Measurements from ENCODE around the gene CLSTN2. TPM values are rescaled to one million over a fixed set of nuclear protein-coding genes. Genes with fewer than 3 reads are reported as not detected.

Gene CLSTN2
- polyA plus RNA-seq, 4 donors: under 0.01 to 1.2 (median 0.84) TPM; not detected in 1

DNA sequence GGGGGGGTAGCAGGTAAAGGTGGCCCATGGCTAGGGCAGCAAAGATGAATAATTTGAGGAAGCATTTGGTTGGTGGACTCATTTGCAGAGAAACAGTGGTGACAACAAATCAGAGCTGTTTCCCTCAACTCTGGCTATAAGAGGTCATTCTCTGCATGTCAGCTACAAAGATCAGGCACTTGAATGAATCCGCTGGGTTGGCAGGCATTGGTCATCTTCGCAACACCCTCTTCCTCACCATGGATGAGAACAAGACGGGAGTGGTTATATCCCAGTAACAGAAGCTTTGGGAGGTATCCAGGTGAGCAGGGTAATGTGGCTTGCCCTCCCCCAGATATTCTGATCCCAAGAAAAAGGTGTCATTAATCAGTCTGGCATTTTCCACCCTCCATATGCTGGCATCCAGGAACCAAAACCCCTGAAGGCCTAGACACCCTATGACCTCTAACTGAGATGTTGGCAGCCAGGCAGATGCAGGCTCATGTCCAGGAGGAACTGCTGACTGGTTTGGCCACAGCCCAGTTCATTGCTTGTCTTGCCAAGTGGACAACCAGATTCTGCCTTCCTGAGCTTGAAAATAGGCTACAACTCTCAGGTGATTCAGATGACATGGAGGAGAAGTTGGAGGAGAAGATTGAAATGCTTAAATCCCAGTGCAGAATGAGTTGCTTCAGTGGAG is 634.0 kb downstream of the CLSTN2 start:
- H3K27ac ChIP-seq (ENCODE audit: low read depth in 1 of 3, low read length in 2 of 3): no peak overlapping the region
- 64 to 83% (median 76%) methylated on average over 3 of the region's 3 CpGs for WGBS, 3 donors
- H3K4me1 ChIP-seq (ENCODE audit: control insufficient read depth in 3 of 3, insufficient read depth in 2 of 3, low read depth in 1 of 3, low read length in 2 of 3): no peaks in the 10 kb centered on the region
- no peak overlapping the region for H3K4me3 ChIP-seq (ENCODE audit: low read depth in 1 of 3, low read length in 3 of 3)
- DNase-seq: no peak
- H3K36me3 ChIP-seq (ENCODE audit: control insufficient read depth in 3 of 3, insufficient read depth in 2 of 3, low read depth in 1 of 3, low read length in 3 of 3): no peaks in the 10 kb centered on the region
- H3K9me3 ChIP-seq (ENCODE audit: control insufficient read depth in 2 of 2, insufficient read depth in 1 of 2, low read depth in 1 of 2, low read length in 1 of 2): no peaks in the 10 kb centered on the region
- H3K27me3 ChIP-seq (ENCODE audit: control insufficient read depth in 3 of 3, insufficient read depth in 3 of 3, low read length in 3 of 3): no peaks in the 10 kb centered on the region
- FAIRE-seq: no peak

DNA sequence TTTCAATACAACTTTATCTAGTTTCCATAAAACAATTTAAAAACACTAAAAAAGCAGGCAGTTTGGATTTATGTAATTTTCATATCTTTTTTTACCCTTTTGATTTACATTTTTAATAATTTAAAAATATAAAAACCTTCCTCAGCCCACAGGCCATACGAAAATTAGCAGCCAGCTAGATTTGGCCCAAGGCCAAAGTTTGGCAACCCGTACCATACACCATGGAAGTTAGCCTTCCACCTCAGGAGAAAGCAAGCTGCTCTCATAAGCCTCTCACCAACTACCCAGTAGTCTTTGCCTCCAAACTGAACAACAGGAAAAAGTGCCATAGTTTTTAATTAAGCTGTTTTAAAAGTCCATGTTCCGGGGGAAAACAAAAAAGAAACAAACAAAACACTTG is 635.6 kb downstream of the CLSTN2 start:
- no peak for FAIRE-seq
- 38 to 63% (median 47%) methylated on average over 3 of the region's 3 CpGs for WGBS, 3 donors

DNA sequence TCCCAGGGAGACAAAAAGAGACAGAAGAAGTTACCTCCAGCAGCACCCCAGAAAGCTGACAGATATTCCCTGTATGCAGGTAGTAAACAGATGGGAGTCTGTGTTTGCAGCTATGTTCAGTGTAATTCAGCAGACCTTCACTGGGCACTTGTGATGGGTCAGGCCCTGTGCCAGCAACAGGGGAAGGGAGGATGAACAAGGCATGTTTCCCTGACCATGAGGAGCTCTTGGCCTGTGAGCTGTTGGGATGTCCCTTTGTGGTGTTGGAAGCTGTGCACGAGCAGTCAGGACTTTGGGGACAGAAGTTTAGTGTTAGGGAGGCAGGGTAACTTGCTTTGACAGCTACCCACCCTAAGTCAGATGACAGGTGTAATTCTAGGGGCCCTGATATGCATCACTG is 636.9 kb downstream of the CLSTN2 start:
- H3K4me3 ChIP-seq (ENCODE audit: low read depth in 1 of 3, low read length in 3 of 3): no peak overlapping the region
- WGBS, 3 donors: 38 to 73% (median 60%) methylated on average over 1 of the region's 1 CpG
- H3K9me3 ChIP-seq (ENCODE audit: control insufficient read depth in 2 of 2, insufficient read depth in 1 of 2, low read depth in 1 of 2, low read length in 1 of 2): no peaks in the 10 kb centered on the region
- FAIRE-seq (no peak), DNase-seq (no peak)
- H3K4me1 ChIP-seq (ENCODE audit: control insufficient read depth in 3 of 3, insufficient read depth in 2 of 3, low read depth in 1 of 3, low read length in 2 of 3): no peaks in the 10 kb centered on the region
- H3K36me3 ChIP-seq (ENCODE audit: control insufficient read depth in 3 of 3, insufficient read depth in 2 of 3, low read depth in 1 of 3, low read length in 3 of 3): no peaks in the 10 kb centered on the region
- H3K27ac ChIP-seq (ENCODE audit: low read depth in 1 of 3, low read length in 2 of 3): no peak overlapping the region
- no peaks in the 10 kb centered on the region for H3K27me3 ChIP-seq (ENCODE audit: control insufficient read depth in 3 of 3, insufficient read depth in 3 of 3, low read length in 3 of 3)

More for the DNA sequence above, 635.6 kb downstream of the CLSTN2 start:
- Histone ChIP-seq H3K4me3 (ENCODE audit: low read depth in 1 of 3, low read length in 3 of 3) (no peak overlapping the region), H3K9me3 (ENCODE audit: control insufficient read depth in 2 of 2, insufficient read depth in 1 of 2, low read depth in 1 of 2, low read length in 1 of 2) (no peaks in the 10 kb centered on the region), H3K27me3 (ENCODE audit: control insufficient read depth in 3 of 3, insufficient read depth in 3 of 3, low read length in 3 of 3) (no peaks in the 10 kb centered on the region), H3K36me3 (ENCODE audit: control insufficient read depth in 3 of 3, insufficient read depth in 2 of 3, low read depth in 1 of 3, low read length in 3 of 3) (no peaks in the 10 kb centered on the region), H3K4me1 (ENCODE audit: control insufficient read depth in 3 of 3, insufficient read depth in 2 of 3, low read depth in 1 of 3, low read length in 2 of 3) (no peaks in the 10 kb centered on the region), H3K27ac (ENCODE audit: low read depth in 1 of 3, low read length in 2 of 3) (no peak overlapping the region)
- DNase-seq: no peak

DNA sequence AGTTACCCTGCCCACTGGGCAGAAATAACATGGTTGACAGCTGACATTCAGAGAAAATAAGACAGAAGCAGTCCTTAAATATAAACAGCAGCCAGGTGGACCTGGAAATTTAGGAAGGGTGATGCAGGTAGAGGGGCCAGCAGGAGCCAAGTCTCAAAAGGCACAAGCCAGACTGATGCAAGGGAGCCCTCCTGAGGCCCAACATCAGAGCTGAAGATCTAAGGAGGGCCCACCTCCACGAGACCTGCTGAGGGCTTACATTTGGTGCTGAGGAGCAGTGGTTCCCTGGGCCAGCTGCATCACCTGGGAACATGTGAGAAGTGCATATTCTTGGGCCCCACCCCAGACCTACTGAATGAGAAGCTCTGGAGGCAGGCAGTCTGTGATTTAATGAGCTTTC is 637.3 kb downstream of the CLSTN2 start:
- Histone ChIP-seq H3K36me3 (ENCODE audit: control insufficient read depth in 3 of 3, insufficient read depth in 2 of 3, low read depth in 1 of 3, low read length in 3 of 3) (no peaks in the 10 kb centered on the region), H3K27me3 (ENCODE audit: control insufficient read depth in 3 of 3, insufficient read depth in 3 of 3, low read length in 3 of 3) (no peaks in the 10 kb centered on the region), H3K4me1 (ENCODE audit: control insufficient read depth in 3 of 3, insufficient read depth in 2 of 3, low read depth in 1 of 3, low read length in 2 of 3) (no peaks in the 10 kb centered on the region), H3K4me3 (ENCODE audit: low read depth in 1 of 3, low read length in 3 of 3) (no peak overlapping the region), H3K9me3 (ENCODE audit: control insufficient read depth in 2 of 2, insufficient read depth in 1 of 2, low read depth in 1 of 2, low read length in 1 of 2) (no peaks in the 10 kb centered on the region), H3K27ac (ENCODE audit: low read depth in 1 of 3, low read length in 2 of 3) (no peak overlapping the region)
- 50 to 81% (median 67%) methylated on average over 1 of the region's 1 CpG for WGBS, 3 donors
- FAIRE-seq (no peak), DNase-seq (no peak)

DNA sequence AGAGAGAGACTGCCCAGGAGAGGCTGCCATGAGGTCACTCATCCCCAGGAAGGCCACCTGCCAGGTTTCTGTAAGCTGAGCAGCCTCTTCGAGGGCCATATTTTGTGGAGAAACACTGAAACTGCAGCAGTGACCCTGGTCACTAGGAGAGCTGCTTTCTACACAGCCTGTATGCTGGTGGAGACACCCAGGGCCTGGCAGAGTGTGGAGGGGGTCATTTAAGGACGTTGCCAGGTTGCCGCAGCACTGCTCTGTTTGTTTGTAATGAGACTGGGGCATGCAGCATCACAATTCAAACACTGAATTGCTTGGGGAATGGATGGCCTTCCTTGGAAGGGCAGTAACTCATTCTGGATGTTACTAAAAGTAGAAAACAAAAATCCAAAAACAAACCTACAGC is 638.0 kb downstream of the CLSTN2 start:
- no peaks in the 10 kb centered on the region for H3K9me3 ChIP-seq (ENCODE audit: control insufficient read depth in 2 of 2, insufficient read depth in 1 of 2, low read depth in 1 of 2, low read length in 1 of 2)
- DNase-seq (no peak), FAIRE-seq (no peak)
- 42 to 62% (median 59%) methylated on average over 3 of the region's 3 CpGs for WGBS, 3 donors
- H3K4me1 ChIP-seq (ENCODE audit: control insufficient read depth in 3 of 3, insufficient read depth in 2 of 3, low read depth in 1 of 3, low read length in 2 of 3): no peaks in the 10 kb centered on the region
- no peaks in the 10 kb centered on the region for H3K36me3 ChIP-seq (ENCODE audit: control insufficient read depth in 3 of 3, insufficient read depth in 2 of 3, low read depth in 1 of 3, low read length in 3 of 3)
- H3K27me3 ChIP-seq (ENCODE audit: control insufficient read depth in 3 of 3, insufficient read depth in 3 of 3, low read length in 3 of 3): no peaks in the 10 kb centered on the region
- H3K4me3 ChIP-seq (ENCODE audit: low read depth in 1 of 3, low read length in 3 of 3): no peak overlapping the region
- H3K27ac ChIP-seq (ENCODE audit: low read depth in 1 of 3, low read length in 2 of 3): no peak overlapping the region

DNA sequence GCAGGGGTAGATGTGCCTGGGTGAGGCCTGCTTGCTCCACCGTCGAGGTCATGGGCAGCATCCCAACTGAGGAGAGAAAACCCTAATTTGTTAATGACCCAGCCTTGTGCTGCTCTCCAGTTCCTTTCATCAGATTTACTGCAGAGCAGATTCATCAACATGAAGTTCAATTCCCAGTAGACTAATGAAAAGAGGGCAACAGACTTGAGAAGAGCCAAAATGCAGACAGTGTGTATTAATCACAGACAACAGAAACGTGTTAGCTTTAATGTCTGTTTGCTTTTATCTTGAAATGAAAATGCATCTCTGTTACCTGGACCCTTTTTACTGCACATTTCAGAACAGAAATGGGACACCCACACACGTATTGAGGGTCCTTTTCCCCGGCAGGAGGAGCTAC is 639.4 kb downstream of the CLSTN2 start:
- Histone ChIP-seq H3K27ac (ENCODE audit: low read depth in 1 of 3, low read length in 2 of 3) (no peak overlapping the region), H3K4me1 (ENCODE audit: control insufficient read depth in 3 of 3, insufficient read depth in 2 of 3, low read depth in 1 of 3, low read length in 2 of 3) (no peaks in the 10 kb centered on the region), H3K4me3 (ENCODE audit: low read depth in 1 of 3, low read length in 3 of 3) (no peak overlapping the region), H3K27me3 (ENCODE audit: control insufficient read depth in 3 of 3, insufficient read depth in 3 of 3, low read length in 3 of 3) (no peaks in the 10 kb centered on the region), H3K9me3 (ENCODE audit: control insufficient read depth in 2 of 2, insufficient read depth in 1 of 2, low read depth in 1 of 2, low read length in 1 of 2) (no peaks in the 10 kb centered on the region), H3K36me3 (ENCODE audit: control insufficient read depth in 3 of 3, insufficient read depth in 2 of 3, low read depth in 1 of 3, low read length in 3 of 3) (no peaks in the 10 kb centered on the region)
- 63 to 71% (median 67%) methylated on average over 5 of the region's 5 CpGs for WGBS, 3 donors
- FAIRE-seq (no peak), DNase-seq (no peak)

DNA sequence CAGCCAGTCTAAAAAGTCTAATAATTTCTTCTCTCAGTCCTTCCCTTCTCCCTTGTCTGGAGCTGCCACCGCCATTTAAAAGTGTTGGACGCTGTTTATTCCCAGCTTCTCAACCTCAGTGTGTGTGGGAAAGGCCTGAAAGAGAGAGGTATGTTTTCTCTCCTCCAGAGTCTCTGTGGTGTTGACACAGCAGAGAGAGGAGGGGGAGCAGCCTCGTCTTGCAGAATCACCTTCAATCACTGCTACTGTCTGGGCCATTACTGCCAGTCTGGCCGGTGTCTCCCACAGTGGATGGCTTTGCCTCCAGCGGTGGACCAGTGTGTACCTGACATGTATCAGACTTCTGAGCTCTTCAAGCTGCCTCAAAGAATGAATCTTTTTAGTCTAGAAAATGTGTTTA is 641.5 kb downstream of the CLSTN2 start:
- Histone ChIP-seq H3K36me3 (ENCODE audit: control insufficient read depth in 3 of 3, insufficient read depth in 2 of 3, low read depth in 1 of 3, low read length in 3 of 3) (no peaks in the 10 kb centered on the region), H3K27ac (ENCODE audit: low read depth in 1 of 3, low read length in 2 of 3) (no peak overlapping the region), H3K27me3 (ENCODE audit: control insufficient read depth in 3 of 3, insufficient read depth in 3 of 3, low read length in 3 of 3) (no peaks in the 10 kb centered on the region), H3K4me1 (ENCODE audit: control insufficient read depth in 3 of 3, insufficient read depth in 2 of 3, low read depth in 1 of 3, low read length in 2 of 3) (no peaks in the 10 kb centered on the region), H3K9me3 (ENCODE audit: control insufficient read depth in 2 of 2, insufficient read depth in 1 of 2, low read depth in 1 of 2, low read length in 1 of 2) (no peaks in the 10 kb centered on the region), H3K4me3 (ENCODE audit: low read depth in 1 of 3, low read length in 3 of 3) (no peak overlapping the region)
- WGBS, 3 donors: 55 to 62% (median 56%) methylated on average over 5 of the region's 5 CpGs
- FAIRE-seq (no peak), DNase-seq (no peak)

DNA sequence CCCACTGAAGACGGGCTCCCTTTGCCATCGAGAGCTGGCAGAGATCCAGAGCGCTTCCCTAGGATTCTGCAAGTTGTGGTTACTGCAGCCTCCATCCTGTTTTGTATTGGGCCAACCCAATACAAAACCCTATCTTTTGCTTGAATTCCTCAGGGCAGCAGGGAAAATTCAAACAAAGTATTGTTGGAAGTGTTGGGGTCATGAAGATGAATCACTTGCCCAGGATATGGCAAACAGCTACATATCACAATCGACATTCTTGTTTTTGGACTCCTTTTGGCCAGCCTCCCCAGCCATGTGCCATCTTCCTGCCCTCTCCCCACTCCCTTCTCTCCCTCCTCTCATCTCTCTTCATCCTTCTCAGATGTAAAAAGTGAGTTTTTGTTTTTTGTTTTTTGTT is 642.9 kb downstream of the CLSTN2 start:
- no peak for DNase-seq
- H3K36me3 ChIP-seq (ENCODE audit: control insufficient read depth in 3 of 3, insufficient read depth in 2 of 3, low read depth in 1 of 3, low read length in 3 of 3): no peaks in the 10 kb centered on the region
- H3K4me1 ChIP-seq (ENCODE audit: control insufficient read depth in 3 of 3, insufficient read depth in 2 of 3, low read depth in 1 of 3, low read length in 2 of 3): no peaks in the 10 kb centered on the region
- H3K27me3 ChIP-seq (ENCODE audit: control insufficient read depth in 3 of 3, insufficient read depth in 3 of 3, low read length in 3 of 3): no peaks in the 10 kb centered on the region
- H3K27ac ChIP-seq (ENCODE audit: low read depth in 1 of 3, low read length in 2 of 3): no peak overlapping the region
- no peak overlapping the region for H3K4me3 ChIP-seq (ENCODE audit: low read depth in 1 of 3, low read length in 3 of 3)
- no peak for FAIRE-seq
- 79 to 87% (median 86%) methylated on average over 4 of the region's 4 CpGs for WGBS, 3 donors
- H3K9me3 ChIP-seq (ENCODE audit: control insufficient read depth in 2 of 2, insufficient read depth in 1 of 2, low read depth in 1 of 2, low read length in 1 of 2): no peaks in the 10 kb centered on the region

DNA sequence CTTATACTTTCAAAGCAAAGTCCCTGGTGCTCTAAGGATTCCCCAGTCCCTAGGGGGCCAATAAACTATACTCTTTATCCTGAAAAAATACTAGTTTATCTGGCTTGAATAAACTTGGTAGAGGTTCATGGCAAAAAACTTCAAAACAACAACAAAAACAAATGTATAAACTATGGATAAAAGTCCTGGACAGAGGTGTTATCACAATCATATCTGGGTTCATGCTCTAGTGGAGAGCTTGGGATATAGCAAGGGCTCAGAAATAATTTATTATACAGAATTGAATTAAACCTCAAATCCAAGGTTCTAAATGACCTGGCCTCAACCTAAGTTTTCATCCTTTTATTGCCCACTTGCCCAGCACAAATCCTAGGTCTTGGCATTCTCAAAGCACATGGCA is 644.3 kb downstream of the CLSTN2 start:
- Histone ChIP-seq H3K27ac (ENCODE audit: low read depth in 1 of 3, low read length in 2 of 3) (no peak overlapping the region), H3K9me3 (ENCODE audit: control insufficient read depth in 2 of 2, insufficient read depth in 1 of 2, low read depth in 1 of 2, low read length in 1 of 2) (no peaks in the 10 kb centered on the region), H3K4me1 (ENCODE audit: control insufficient read depth in 3 of 3, insufficient read depth in 2 of 3, low read depth in 1 of 3, low read length in 2 of 3) (no peaks in the 10 kb centered on the region), H3K4me3 (ENCODE audit: low read depth in 1 of 3, low read length in 3 of 3) (no peak overlapping the region), H3K27me3 (ENCODE audit: control insufficient read depth in 3 of 3, insufficient read depth in 3 of 3, low read length in 3 of 3) (no peaks in the 10 kb centered on the region), H3K36me3 (ENCODE audit: control insufficient read depth in 3 of 3, insufficient read depth in 2 of 3, low read depth in 1 of 3, low read length in 3 of 3) (no peaks in the 10 kb centered on the region)
- FAIRE-seq (no peak), DNase-seq (no peak)
